Measurements from ENCODE around the gene SAC3D1.
A peak's percentile ranks its signal among the peaks of the same experiment; 100 is the strongest.
"Not testable (repeated sequence)": the region's sequence is repeated elsewhere in the genome, so short reads cannot be mapped to it uniquely, and the experiment has no call there.

SAC3D1 gene

GRCh38 chr11:65040847-65041622, at the start of gene SAC3D1:
TSS of gene SAC3D1 (plus strand) at chr11:65041210. CDS start at chr11:65041293, 83 bp downstream.
- DNase-seq: peak; percentile 86

- DNase-seq: no peak
Measured at GRCh38 chr11:64994318-64994717, 46.7 kb upstream of the SAC3D1 start.

- DNase-seq: no peak
Measured at GRCh38 chr11:64996327-64996709, 44.7 kb upstream of the SAC3D1 start.

GRCh38 chr11:64996710-64997380, 44.2 kb upstream of the SAC3D1 start, which contains the start of gene BATF2:
TSS of gene BATF2 (minus strand) at chr11:64996971. CDS start at chr11:64996914, 57 bp downstream.
- peak; percentile 48 for DNase-seq

GRCh38 chr11:64998141-64998540, 42.9 kb upstream of the SAC3D1 start:
- no peak for DNase-seq

GRCh38 chr11:64998690-64999431, 42.1 kb upstream of the SAC3D1 start:
- no peak for DNase-seq

- no peak for DNase-seq
Measured at GRCh38 chr11:64999478-64999877, 41.5 kb upstream of the SAC3D1 start.

GRCh38 chr11:65002706-65003105, 38.3 kb upstream of the SAC3D1 start:
- no peak for DNase-seq

- DNase-seq: no peak
Measured at GRCh38 chr11:65003282-65003681, 37.7 kb upstream of the SAC3D1 start.

GRCh38 chr11:65003968-65004367, 37.0 kb upstream of the SAC3D1 start:
- DNase-seq: not testable (repeated sequence)

GRCh38 chr11:65008016-65008415, 33.0 kb upstream of the SAC3D1 start:
- no peak for DNase-seq

GRCh38 chr11:65008873-65009272, 32.1 kb upstream of the SAC3D1 start:
- no peak for DNase-seq

- DNase-seq: peak; percentile 90
Measured at GRCh38 chr11:65013130-65013887, 27.7 kb upstream of the SAC3D1 start.

GRCh38 chr11:65013888-65014725, 26.9 kb upstream of the SAC3D1 start, which contains the start of gene ARL2:
TSS of gene ARL2 (plus strand) at chr11:65014160. CDS start at chr11:65014208, 48 bp downstream.
- peak; percentile 91 for DNase-seq

- DNase-seq: no peak
Measured at GRCh38 chr11:65014726-65015227, 26.2 kb upstream of the SAC3D1 start.

- DNase-seq: no peak
Measured at GRCh38 chr11:65016705-65017104, 24.3 kb upstream of the SAC3D1 start.

- no peak for DNase-seq
Measured at GRCh38 chr11:65017937-65018336, 23.1 kb upstream of the SAC3D1 start.

- DNase-seq: no peak
Measured at GRCh38 chr11:65019824-65020223, 21.2 kb upstream of the SAC3D1 start.

- DNase-seq: no peak
Measured at GRCh38 chr11:65021003-65021402, 20.0 kb upstream of the SAC3D1 start.

GRCh38 chr11:65021509-65021908, 19.5 kb upstream of the SAC3D1 start:
- no peak for DNase-seq

- DNase-seq: not testable (repeated sequence)
Measured at GRCh38 chr11:65023502-65023901, 17.5 kb upstream of the SAC3D1 start.
